SJSA1 (cell line): Measurements from ENCODE around the gene SUPT3H. TPM values are rescaled to one million over a fixed set of nuclear protein-coding genes. Genes with fewer than 3 reads are reported as not detected.

ENCODE experiments used
- DNase-seq, 2 experiments: peaks; one replicate each; pipeline ENCODE4 v3.0.0-alpha.2; 2015 to 2020; ENCODE audit warnings: low spot score in 2 of 2, low read depth in 1 of 2
- H3K27ac ChIP-seq: fragments of 250-450 bp; sonication (Bioruptor Pico); 2 replicates; pipeline ENCODE4 v1.5.1; 2020; ENCODE audit warnings: mild to moderate bottlenecking, moderate library complexity
- H3K27me3 ChIP-seq: fragments of 250-450 bp; sonication (Bioruptor Pico); replicated peaks from 2 replicates; pipeline ENCODE4 v1.5.1; 2020; ENCODE audit warnings: mild to moderate bottlenecking, moderate library complexity
- H3K36me3 ChIP-seq: fragments of 250-450 bp; sonication (Bioruptor Pico); 2 replicates; pipeline ENCODE4 v1.5.1; 2020; ENCODE audit warnings: mild to moderate bottlenecking
- H3K4me1 ChIP-seq: fragments of 250-450 bp; sonication (Bioruptor Pico); replicated peaks from 2 replicates; pipeline ENCODE4 v1.6.1; 2021; ENCODE audit warnings: mild to moderate bottlenecking
- H3K4me3 ChIP-seq: fragments of 250-450 bp; sonication (Bioruptor Pico); 2 replicates; pipeline ENCODE4 v1.5.1; 2020; ENCODE audit warnings: mild to moderate bottlenecking
- H3K9me3 ChIP-seq: fragments of 250-450 bp; sonication (Bioruptor Pico); replicated peaks from 2 replicates; pipeline ENCODE4 v1.5.1; 2020; ENCODE audit warnings: mild to moderate bottlenecking
- total RNA-seq: library from RNA; depleted of rRNA; stranded (reverse); fragments of >200 nt; shearing (Covaris generic); gene quantifications from 2 replicates; pipeline ENCODE4 v1.2.3, GENCODE V29; 2014

Gene SUPT3H
- total RNA-seq, 1 experiment from 2014 or later: 6.7 TPM

DNA sequence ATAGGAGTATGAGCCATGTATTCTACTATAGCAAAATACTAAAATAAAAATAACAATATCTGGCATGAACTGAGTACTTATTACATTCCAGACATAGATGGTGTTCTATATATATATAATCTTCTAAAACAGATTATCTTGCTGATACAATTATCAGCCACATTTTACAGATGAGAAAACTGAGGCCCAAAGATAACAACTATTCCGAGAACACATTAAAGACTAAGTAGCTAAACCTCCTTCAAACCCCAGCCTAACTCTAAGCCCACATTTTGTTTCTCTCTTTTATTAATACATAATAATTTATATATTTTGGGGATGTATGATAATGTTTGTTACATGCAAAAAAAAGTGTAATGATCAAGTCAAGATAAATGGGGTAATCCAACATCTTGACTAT is 148.3 kb downstream of the SUPT3H start:
- Histone ChIP-seq H3K27ac (no peak overlapping the region), H3K4me3 (no peak overlapping the region), H3K9me3 (0 out of 2 replicates have a peak, but pooled peaks cover 2% of the 10 kb centered on the region), H3K27me3 (no peaks in the 10 kb centered on the region), H3K4me1 (no peaks in the 10 kb centered on the region), H3K36me3 (no peaks in the 10 kb centered on the region)
- DNase-seq: no peak

GRCh38 chr6:45226081-45226480 is 151.7 kb downstream of the SUPT3H start:
- no peaks in the 10 kb centered on the region for H3K4me1 ChIP-seq
- H3K9me3 ChIP-seq: no peaks in the 10 kb centered on the region
- H3K4me3 ChIP-seq: no peak overlapping the region
- H3K36me3 ChIP-seq: no peaks in the 10 kb centered on the region
- no peaks in the 10 kb centered on the region for H3K27me3 ChIP-seq
- DNase-seq: no peak
- H3K27ac ChIP-seq: no peak overlapping the region

DNA sequence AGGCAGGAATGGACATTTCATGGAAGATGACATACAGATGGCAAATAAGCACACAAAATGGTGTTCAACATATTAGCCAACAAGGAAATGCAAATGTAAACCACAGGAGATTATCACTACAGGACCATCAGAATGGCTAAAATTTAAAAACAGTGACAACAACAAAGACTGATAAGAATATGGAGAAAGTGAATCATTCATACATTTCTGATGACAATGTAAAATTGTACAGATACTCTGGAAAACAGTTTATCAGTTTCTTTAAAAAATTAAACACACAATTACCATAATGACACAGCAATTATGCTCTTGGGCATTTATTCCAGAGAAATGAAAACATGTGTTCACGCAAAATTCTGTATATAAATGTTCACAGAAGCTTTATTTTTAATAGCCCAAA is 155.4 kb downstream of the SUPT3H start:
- Histone ChIP-seq H3K4me3 (no peak overlapping the region), H3K36me3 (no peaks in the 10 kb centered on the region), H3K27ac (no peak overlapping the region), H3K27me3 (no peaks in the 10 kb centered on the region), H3K9me3 (no peaks in the 10 kb centered on the region), H3K4me1 (no peaks in the 10 kb centered on the region)
- DNase-seq: no peak

DNA sequence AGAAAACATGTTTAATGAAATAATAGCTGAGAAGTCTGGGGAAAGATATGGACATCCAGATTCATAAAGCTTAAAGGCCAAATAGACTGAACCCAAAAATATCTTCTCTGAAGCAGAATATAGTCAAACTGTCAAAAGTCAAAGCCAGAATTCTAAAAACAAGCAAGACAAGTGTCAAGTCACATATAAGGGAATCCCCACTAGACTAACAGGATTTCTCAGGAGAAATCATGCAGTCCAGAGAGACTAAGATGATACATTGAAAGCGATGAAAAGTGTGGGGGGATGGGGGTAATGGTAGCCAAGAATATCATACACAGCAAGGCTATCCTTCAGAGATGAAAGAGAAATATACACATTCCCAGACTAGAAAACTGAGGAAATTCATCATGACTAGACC is 162.0 kb downstream of the SUPT3H start:
- no peaks in the 10 kb centered on the region for H3K4me1 ChIP-seq
- no peak overlapping the region for H3K27ac ChIP-seq
- no peaks in the 10 kb centered on the region for H3K36me3 ChIP-seq
- no peak overlapping the region for H3K4me3 ChIP-seq
- H3K27me3 ChIP-seq: no peaks in the 10 kb centered on the region
- DNase-seq: no peak
- no peaks in the 10 kb centered on the region for H3K9me3 ChIP-seq

DNA sequence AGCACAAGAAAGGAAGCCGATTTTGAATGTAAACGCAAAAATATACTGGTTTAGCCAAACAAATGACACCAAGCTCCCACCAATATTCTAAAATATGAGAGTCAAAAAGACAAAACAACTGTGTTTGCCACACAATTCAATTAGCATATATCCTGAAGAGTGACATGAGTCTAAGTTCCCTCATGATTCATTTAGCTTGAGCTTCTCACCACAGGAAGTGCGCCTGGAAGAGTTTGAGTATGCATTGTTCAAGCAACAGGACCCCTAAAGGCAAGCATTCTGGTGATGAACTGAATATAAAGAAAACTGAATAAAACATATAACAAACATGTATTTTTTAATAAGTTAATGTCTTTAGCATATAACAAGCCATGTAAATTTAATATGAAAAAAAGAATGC is 164.8 kb downstream of the SUPT3H start:
- Histone ChIP-seq H3K36me3 (no peaks in the 10 kb centered on the region), H3K4me1 (no peaks in the 10 kb centered on the region), H3K4me3 (no peak overlapping the region), H3K27ac (no peak overlapping the region), H3K27me3 (no peaks in the 10 kb centered on the region), H3K9me3 (peaks cover 5% of the 10 kb centered on the region; the same call in 1 of the 2 replicates)
- no peak for DNase-seq

GRCh38 chr6:45209762-45210161 is 168.0 kb downstream of the SUPT3H start:
- Histone ChIP-seq H3K27me3 (no peaks in the 10 kb centered on the region), H3K9me3 (peaks cover 5% of the 10 kb centered on the region; the same call in 1 of the 2 replicates), H3K4me3 (no peak overlapping the region), H3K27ac (no peak overlapping the region), H3K4me1 (no peaks in the 10 kb centered on the region), H3K36me3 (no peaks in the 10 kb centered on the region)
- DNase-seq: no peak

DNA sequence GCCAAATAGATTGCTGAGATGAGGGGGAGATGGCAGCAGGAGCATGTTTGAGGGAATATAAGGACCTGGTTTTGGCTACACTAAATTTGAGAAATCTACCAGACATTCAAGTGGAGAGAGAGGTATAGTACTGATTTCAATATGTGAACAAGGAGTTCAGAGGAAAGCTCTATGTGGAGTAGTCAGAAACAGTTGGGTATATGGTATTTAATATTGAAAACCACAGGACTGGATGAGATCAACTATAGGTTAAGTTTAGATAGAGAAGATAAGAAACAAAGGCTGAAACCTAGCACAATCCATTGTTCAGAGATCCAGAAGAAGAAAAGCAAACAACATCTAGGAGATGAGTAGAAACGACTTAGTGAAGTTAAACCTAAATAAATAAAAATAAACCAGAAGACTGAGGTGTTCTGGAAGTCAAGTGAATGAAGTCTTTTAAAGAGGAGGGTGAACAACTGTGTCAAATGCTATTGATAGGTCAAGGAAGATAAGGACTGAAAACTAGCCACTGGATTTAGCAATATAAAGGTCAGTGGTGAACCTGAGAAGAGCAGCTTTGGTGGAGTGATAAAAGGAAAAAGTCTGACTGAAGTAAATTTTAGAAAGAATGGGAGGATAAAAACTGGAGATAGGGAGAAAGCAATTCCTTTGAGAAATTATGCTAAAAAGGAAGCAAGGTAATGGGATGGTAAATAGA is 170.8 kb downstream of the SUPT3H start:
- H3K9me3 ChIP-seq: peaks cover 5% of the 10 kb centered on the region; the same call in 1 of the 2 replicates
- H3K4me1 ChIP-seq: no peaks in the 10 kb centered on the region
- no peak overlapping the region for H3K4me3 ChIP-seq
- H3K36me3 ChIP-seq: no peaks in the 10 kb centered on the region
- H3K27me3 ChIP-seq: no peaks in the 10 kb centered on the region
- no peak overlapping the region for H3K27ac ChIP-seq
- DNase-seq: no peak

- Histone ChIP-seq H3K4me1 (no peaks in the 10 kb centered on the region), H3K27me3 (no peaks in the 10 kb centered on the region), H3K36me3 (no peaks in the 10 kb centered on the region), H3K4me3 (no peak overlapping the region), H3K9me3 (no peaks in the 10 kb centered on the region), H3K27ac (no peak overlapping the region)
- DNase-seq: no peak
Observed at GRCh38 chr6:45201484-45201883, 176.2 kb downstream of the SUPT3H start.

DNA sequence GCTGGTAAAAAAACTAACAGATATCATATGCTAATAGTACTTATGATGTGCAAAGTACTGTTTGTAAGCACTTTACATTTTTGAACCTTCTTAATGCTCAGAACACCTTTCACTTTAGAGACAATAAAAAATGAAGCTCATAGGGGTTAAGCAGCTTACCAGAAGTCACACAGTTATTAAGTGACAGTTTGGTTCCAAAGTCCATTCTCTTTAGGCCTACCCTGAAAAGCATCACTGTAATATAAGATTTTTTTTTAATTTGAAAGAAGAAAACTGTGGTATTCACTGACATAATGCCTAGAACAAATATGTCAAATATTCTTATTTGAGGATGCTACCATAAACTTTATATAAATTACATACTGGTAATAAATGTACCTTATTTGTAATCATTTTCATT is 177.2 kb downstream of the SUPT3H start:
- H3K9me3 ChIP-seq: no peaks in the 10 kb centered on the region
- H3K27me3 ChIP-seq: no peaks in the 10 kb centered on the region
- H3K36me3 ChIP-seq: no peaks in the 10 kb centered on the region
- no peak overlapping the region for H3K27ac ChIP-seq
- no peaks in the 10 kb centered on the region for H3K4me1 ChIP-seq
- no peak for DNase-seq
- H3K4me3 ChIP-seq: no peak overlapping the region

- Histone ChIP-seq H3K4me3 (no peak overlapping the region), H3K4me1 (no peaks in the 10 kb centered on the region), H3K27me3 (no peaks in the 10 kb centered on the region), H3K9me3 (no peaks in the 10 kb centered on the region), H3K27ac (no peak overlapping the region), H3K36me3 (no peaks in the 10 kb centered on the region)
- DNase-seq: no peak
Observed at GRCh38 chr6:45199554-45199953, 178.2 kb downstream of the SUPT3H start.

DNA sequence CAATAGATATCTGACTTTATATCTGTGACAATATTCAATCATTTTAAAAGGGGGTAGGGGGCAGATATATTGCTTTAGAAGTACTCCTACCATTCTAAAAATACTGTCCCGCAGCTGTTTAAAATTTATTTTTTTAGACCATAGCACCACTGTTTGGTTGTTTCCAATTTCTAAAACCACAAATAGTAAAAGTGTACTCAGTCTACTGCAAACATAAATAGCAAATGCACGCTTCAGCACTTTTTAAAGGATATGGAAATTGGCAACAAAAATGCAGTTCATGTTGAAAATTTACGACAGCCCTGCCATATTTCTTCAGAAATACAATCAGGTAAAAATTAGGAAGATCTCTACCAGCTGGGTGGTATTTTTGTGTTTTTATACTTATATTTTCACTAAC is 181.6 kb downstream of the SUPT3H start:
- Histone ChIP-seq H3K27me3 (no peaks in the 10 kb centered on the region), H3K36me3 (no peaks in the 10 kb centered on the region), H3K27ac (no peak overlapping the region), H3K4me3 (no peak overlapping the region), H3K4me1 (no peaks in the 10 kb centered on the region), H3K9me3 (no peaks in the 10 kb centered on the region)
- no peak for DNase-seq

- Histone ChIP-seq H3K36me3 (no peaks in the 10 kb centered on the region), H3K4me3 (no peak overlapping the region), H3K27me3 (no peaks in the 10 kb centered on the region), H3K9me3 (no peaks in the 10 kb centered on the region), H3K4me1 (no peaks in the 10 kb centered on the region), H3K27ac (no peak overlapping the region)
- no peak for DNase-seq
Observed at GRCh38 chr6:45195137-45195536, 182.6 kb downstream of the SUPT3H start.

- no peak for DNase-seq
- H3K4me3 ChIP-seq: no peak overlapping the region
- H3K36me3 ChIP-seq: no peaks in the 10 kb centered on the region
- peaks cover 8% of the 10 kb centered on the region for H3K4me1 ChIP-seq
- no peaks in the 10 kb centered on the region for H3K27me3 ChIP-seq
- no peaks in the 10 kb centered on the region for H3K9me3 ChIP-seq
- no peak overlapping the region for H3K27ac ChIP-seq
Observed at GRCh38 chr6:45192556-45192955, 185.2 kb downstream of the SUPT3H start.

DNA sequence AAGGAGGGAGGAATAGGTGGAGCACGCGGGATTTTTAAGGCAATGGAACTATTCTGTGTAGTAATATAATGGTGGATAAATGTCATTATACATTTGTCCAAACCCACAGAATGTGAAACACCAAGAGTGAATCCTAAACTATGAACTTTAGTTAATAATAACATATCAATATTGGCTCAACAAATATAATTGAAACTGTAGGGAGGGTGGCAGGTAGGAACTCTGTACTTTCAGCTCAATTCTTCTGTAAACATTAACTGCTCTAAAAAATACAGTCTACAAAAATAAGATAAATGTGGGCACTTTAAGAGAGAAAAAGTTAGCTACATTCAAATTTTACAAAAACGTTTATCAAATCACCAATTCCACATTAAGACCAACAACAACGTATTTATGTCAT is 186.3 kb downstream of the SUPT3H start:
- peaks cover 10% of the 10 kb centered on the region for H3K4me1 ChIP-seq
- H3K4me3 ChIP-seq: no peak overlapping the region
- no peak overlapping the region for H3K27ac ChIP-seq
- H3K36me3 ChIP-seq: no peaks in the 10 kb centered on the region
- H3K9me3 ChIP-seq: no peaks in the 10 kb centered on the region
- no peaks in the 10 kb centered on the region for H3K27me3 ChIP-seq
- DNase-seq: no peak

DNA sequence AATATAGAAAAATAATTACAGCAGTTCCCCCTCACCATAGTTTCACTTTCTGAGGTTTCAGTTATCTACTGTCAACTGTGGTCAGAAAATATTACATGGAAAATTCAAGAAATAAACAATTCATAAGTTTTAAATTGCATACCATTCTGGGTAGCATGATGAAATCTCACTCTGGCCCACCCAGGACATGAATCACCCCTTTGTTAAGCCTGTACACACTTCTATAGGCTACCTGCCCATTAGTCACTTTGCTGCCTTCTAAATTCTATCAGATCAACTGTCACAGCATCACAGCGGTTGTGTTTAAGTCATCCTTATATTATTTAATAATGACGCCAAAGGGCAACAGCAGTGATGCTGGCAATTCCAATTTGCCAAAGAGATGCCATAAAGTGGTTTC is 189.9 kb downstream of the SUPT3H start:
- Histone ChIP-seq H3K4me3 (no peak overlapping the region), H3K27ac (peak overlapping the region; percentile 44), H3K36me3 (no peaks in the 10 kb centered on the region), H3K4me1 (peaks cover 10% of the 10 kb centered on the region), H3K27me3 (no peaks in the 10 kb centered on the region), H3K9me3 (no peaks in the 10 kb centered on the region)
- DNase-seq: peak in 1 of 2 experiments; percentile 26
